CD4-positive, CD25-positive, alpha-beta regulatory T cell (primary cell): ENCODE data around the gene SWT1. TPM values are rescaled to one million over a fixed set of nuclear protein-coding genes. Genes with fewer than 3 reads are reported as not detected.
A peak's percentile ranks its signal among the peaks of the same experiment; 100 is the strongest.
"Not testable (repeated sequence)": the region's sequence is repeated elsewhere in the genome, so short reads cannot be mapped to it uniquely, and the experiment has no call there.

Source experiments
- ATAC-seq, 2 donors: fragments of 150-1000 bp; cut with Tn5 transposase; one replicate each; pipeline ENCODE4 v1.10.0; 2021; ENCODE audit warnings: low read depth in 2 of 2, moderate number of reproducible peaks in 2 of 2, moderate library complexity in 1 of 2
- DNase-seq, 3 donors: peaks; one replicate each; pipeline versions ENCODE4 v3.0.0 to v3.0.0-alpha.2; 2012 to 2022; ENCODE audit warnings: mixed read lengths in 1 of 3
- H3K27ac ChIP-seq: one replicate; pipeline ENCODE4 v1.7.0; 2013; ENCODE audit warnings: mild to moderate bottlenecking, low read length; ENCODE audit not compliant: insufficient read depth, poor library complexity, severe bottlenecking
- H3K27me3 ChIP-seq: one replicate; pipeline ENCODE4 v1.7.0; 2013; ENCODE audit warnings: low read length; ENCODE audit not compliant: control insufficient read depth, insufficient read depth
- H3K36me3 ChIP-seq: one replicate; pipeline ENCODE4 v1.7.0; 2013; ENCODE audit warnings: mild to moderate bottlenecking, low read length, moderate library complexity; ENCODE audit not compliant: control insufficient read depth, insufficient read depth
- H3K4me1 ChIP-seq: 2 replicates; pipeline ENCODE4 v1.7.0; 2013; ENCODE audit warnings: mild to moderate bottlenecking, low read length; ENCODE audit not compliant: insufficient read depth, control insufficient read depth, poor library complexity, severe bottlenecking
- H3K4me3 ChIP-seq: one replicate; pipeline ENCODE4 v1.7.0; 2013; ENCODE audit warnings: low read depth, mild to moderate bottlenecking, low read length, moderate library complexity
- H3K9me3 ChIP-seq, 2 experiments: 1 replicate in 1 of 2; 2 replicates in 1 of 2; pipeline ENCODE4 v1.7.0; 2013; ENCODE audit warnings: low read length in 2 of 2, mild to moderate bottlenecking in 1 of 2, moderate library complexity in 1 of 2; ENCODE audit not compliant: control insufficient read depth in 2 of 2
- H3K27ac Mint-ChIP-seq, 3 donors: one replicate each; pipeline ENCODE4 v1.8.0; 2020 to 2022; ENCODE audit warnings: mild to moderate bottlenecking in 3 of 3, mixed read lengths in 3 of 3, moderate library complexity in 2 of 3
- H3K27me3 Mint-ChIP-seq: one replicate; pipeline ENCODE4 v1.8.0; 2022; ENCODE audit warnings: mild to moderate bottlenecking, mixed read lengths
- H3K36me3 Mint-ChIP-seq: one replicate; pipeline ENCODE4 v1.8.0; 2020; ENCODE audit warnings: mixed read lengths
- H3K4me1 Mint-ChIP-seq, 4 donors: one replicate each; pipeline ENCODE4 v1.8.0; 2020 to 2022; ENCODE audit warnings: mixed read lengths in 4 of 4, mild to moderate bottlenecking in 1 of 4
- H3K4me3 Mint-ChIP-seq, 4 donors: one replicate each; pipeline ENCODE4 v1.8.0; 2020 to 2022; ENCODE audit warnings: mild to moderate bottlenecking in 4 of 4, mixed read lengths in 4 of 4, moderate library complexity in 3 of 4
- H3K9me3 Mint-ChIP-seq, 7 donors: one replicate each; pipeline ENCODE4 v1.8.0; 2020 to 2022; ENCODE audit warnings: mixed read lengths in 7 of 7, mild to moderate bottlenecking in 3 of 7, moderate library complexity in 2 of 7
- polyA plus RNA-seq, 4 donors: library from polyadenylated mRNA; unstranded; fragments of 300-500 nt; fragmentation: Illumina TruSeq; gene quantifications; one replicate each; pipeline ENCODE4 v1.2.3, GENCODE V29; 2021
- total RNA-seq: library from RNA; stranded (reverse); gene quantifications from one replicate; pipeline ENCODE4 v1.2.3, GENCODE V29; 2022

The SWT1 gene
- total and polyA plus RNA-seq, 5 donors from 2014 or later = 6.0 to 9.8 (median 8.1) TPM

DNA sequence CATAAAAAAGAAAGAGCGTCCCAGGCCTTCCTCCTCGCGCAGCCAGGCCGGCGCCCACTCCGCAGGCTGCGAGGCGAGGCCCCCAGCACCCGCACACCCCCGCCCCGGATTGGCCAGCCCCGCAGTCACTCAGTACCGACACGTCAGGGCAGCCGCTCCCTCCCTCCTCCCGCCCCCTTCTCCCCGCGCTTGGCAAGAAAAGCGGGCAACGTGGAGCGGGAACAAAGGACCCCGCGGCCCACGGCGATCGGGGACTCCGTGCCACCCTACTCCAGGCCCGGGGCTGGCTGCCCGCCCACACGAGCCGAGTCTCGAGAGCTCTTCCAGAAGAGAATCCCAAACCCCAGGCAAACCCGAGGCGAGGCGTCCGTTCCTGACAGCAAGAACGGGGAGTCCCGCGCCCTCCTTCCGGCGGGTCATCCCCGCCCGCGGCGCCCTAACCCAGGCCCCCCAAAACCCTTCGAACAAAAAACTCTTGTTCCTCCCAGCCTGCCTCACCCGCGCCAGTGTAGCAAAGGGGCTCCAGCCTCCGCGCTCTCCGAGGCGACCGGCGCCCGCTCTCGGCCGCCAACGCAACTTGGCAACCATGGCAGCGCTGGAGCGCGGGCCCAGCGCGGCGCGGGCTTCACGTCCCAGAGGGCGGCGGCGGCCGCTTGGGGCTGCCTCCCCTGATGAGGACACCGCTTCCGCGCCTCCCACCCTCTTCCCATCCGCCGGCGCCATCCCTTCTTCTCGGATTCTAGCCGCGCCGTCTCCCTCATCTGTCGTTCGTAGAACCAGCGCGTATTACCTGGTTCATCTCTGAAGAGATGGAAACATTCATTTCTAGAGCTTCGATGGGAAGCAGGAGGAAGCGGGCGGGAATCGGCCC, 159.4 kb downstream of the SWT1 start:
- H3K9me3 ChIP-seq = no peaks in the 10 kb centered on the region
- peak overlapping the region; percentile 99 to 100 (median 99) for H3K27ac Mint-ChIP-seq
- peaks cover 49% of the 10 kb centered on the region for H3K4me1 ChIP-seq
- H3K36me3 Mint-ChIP-seq = no peaks in the 10 kb centered on the region
- peak overlapping the region; percentile 95 to 98 (median 97) for H3K4me3 Mint-ChIP-seq
- peak; percentile 87 to 92 (median 87) for DNase-seq
- peak overlapping the region; percentile 99 for H3K27ac ChIP-seq
- peaks cover 31 to 67% (median 46%) of the 10 kb centered on the region in 4 donors for H3K4me1 Mint-ChIP-seq
- H3K4me3 ChIP-seq = peak overlapping the region; percentile 100
- peaks cover 1% of the 10 kb centered on the region for H3K36me3 ChIP-seq
- H3K27me3 Mint-ChIP-seq = no peaks in the 10 kb centered on the region
- peaks cover 0 to 2% (median 0%) of the 10 kb centered on the region in 7 donors for H3K9me3 Mint-ChIP-seq
- no peaks in the 10 kb centered on the region for H3K27me3 ChIP-seq
- ATAC-seq = peak; percentile 38 to 46

DNA sequence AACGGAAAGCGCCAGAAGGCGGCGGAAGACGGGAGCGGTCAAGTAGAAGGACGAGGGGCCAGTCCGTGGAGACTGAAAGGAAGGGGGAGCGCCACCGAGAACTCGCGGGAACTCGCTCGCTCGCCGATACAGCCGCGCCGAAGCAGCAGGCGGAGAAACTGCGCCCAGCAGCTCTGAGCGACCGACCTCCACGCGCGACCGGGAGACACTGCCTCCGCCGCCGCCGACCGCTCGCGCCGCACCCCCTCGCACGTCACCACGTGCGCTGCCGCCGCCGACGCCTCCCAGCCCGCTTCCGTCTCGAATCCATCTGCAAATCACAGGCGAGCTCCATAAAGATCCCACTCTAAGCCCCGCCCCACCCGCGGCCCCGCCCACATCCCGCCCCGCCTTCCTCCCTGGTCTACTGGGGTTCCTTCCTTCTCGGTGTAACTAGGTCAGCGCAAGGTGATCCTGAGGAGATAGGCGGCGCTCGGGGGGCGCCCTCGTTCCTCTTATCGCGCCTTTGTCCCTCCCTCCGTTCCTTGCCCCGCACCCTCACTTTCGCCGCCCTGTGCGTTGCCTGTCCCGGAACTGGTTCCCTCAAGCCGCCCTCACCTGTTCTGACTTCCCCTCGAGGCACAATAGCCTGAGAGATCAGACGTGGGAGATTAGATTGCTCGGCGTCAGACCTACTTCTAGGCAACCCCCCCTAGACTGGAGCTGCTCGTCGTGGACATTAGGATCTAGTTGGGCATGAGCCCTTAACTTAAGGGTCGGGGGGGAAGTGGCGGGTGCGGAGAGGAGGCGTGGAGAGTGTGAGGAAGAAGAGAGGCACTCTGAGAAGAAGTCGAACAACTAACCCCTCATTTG, 160.3 kb downstream of the SWT1 start, which contains the start of gene IVNS1ABP:
IVNS1ABP (minus strand) TSS at position 210 of the 852 bp plus-strand sequence. CDS start 7,750 bp downstream, outside the sequence.
- ATAC-seq (peak; percentile 77 to 80), DNase-seq (peak; percentile 92 to 97 (median 96))
- H3K4me3 ChIP-seq = peak within 1 kb of the TSS; percentile 100
- Mint-ChIP-seq H3K4me1 (peaks cover 23 to 59% (median 39%) of the 10 kb centered on the region in 4 donors), H3K4me3 (peak within 1 kb of the TSS; percentile 95 to 98 (median 97)), H3K27ac (peak within 1 kb of the TSS; percentile 99 to 100 (median 99)), H3K27me3 (no peaks in the 10 kb centered on the region), H3K9me3 (peaks cover 0 to 2% (median 0%) of the 10 kb centered on the region in 7 donors), H3K36me3 (no peaks in the 10 kb centered on the region)
- H3K27ac ChIP-seq = peak within 1 kb of the TSS; percentile 99
- peaks cover 41% of the 10 kb centered on the region for H3K4me1 ChIP-seq
- no peaks in the 10 kb centered on the region for H3K9me3 ChIP-seq
- no peaks in the 10 kb centered on the region for H3K36me3 ChIP-seq
- no peaks in the 10 kb centered on the region for H3K27me3 ChIP-seq

DNA sequence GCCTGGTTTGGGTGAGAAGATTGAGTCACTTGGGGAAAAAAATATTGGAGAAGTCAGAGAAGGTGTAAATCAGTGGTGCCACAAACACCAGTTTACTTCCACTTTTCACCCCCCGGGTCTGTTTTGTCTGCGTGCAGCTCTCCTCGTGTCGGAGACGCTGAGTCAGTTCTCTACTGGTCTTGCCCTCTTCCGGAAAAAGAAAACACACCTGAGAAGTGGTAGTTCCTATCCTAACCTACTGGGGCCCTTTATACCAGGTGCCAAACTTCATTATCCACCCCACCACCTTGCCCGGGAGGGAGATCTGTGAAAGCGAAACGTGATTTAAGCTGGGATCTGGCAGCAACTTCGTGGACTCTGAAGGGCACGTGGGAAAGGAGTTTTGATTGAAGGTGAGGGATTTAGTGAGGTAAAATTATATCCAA, 160.9 kb downstream of the SWT1 start:
- DNase-seq (peak; percentile 64 to 93 (median 81)), ATAC-seq (peak; percentile 54 to 56)
- Mint-ChIP-seq H3K36me3 (no peaks in the 10 kb centered on the region), H3K4me1 (peaks cover 20 to 52% (median 34%) of the 10 kb centered on the region in 4 donors), H3K4me3 (peak overlapping the region; percentile 95 to 98 (median 97)), H3K9me3 (peaks cover 0 to 2% (median 0%) of the 10 kb centered on the region in 7 donors), H3K27me3 (no peaks in the 10 kb centered on the region), H3K27ac (peak overlapping the region; percentile 96 to 100 (median 99))
- H3K36me3 ChIP-seq = no peaks in the 10 kb centered on the region
- peak overlapping the region; percentile 71 for H3K4me3 ChIP-seq
- H3K4me1 ChIP-seq = peaks cover 34% of the 10 kb centered on the region
- H3K9me3 ChIP-seq = no peaks in the 10 kb centered on the region
- peak overlapping the region; percentile 99 for H3K27ac ChIP-seq
- H3K27me3 ChIP-seq = no peaks in the 10 kb centered on the region

DNA sequence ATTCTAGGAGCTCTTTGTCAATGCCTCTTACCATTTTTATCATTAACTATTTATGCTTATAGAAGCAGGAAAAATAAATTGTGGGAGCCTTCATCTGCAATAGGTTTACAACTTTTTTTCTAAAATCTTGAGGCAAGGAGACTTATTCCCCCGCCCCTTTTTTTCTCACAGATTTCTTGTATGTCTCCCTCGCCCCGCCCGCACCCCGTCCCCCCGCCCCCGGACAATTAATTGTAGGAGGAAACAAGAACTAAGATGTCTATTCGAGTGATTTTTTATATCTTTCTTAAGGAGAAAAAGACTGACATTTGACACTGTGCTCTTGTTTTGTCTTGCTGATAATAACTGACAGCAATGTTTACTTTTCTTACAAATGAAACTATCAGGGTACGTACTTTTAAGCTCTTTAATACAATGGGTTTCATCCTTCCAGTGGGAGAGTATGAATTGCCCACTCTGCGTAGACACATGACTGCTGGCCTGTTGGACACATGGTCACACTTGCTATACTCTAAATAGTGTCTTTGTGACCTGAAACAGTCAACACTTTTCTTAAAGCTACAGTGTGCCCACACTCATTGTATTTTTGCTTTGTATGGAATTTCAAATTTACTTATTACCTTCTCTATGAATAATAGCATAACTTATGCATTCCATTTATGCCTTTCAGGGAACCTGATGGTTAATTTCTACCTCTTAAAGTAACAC, 161.6 kb downstream of the SWT1 start:
- H3K4me1 ChIP-seq = peaks cover 28% of the 10 kb centered on the region
- H3K27ac ChIP-seq = peak overlapping the region; percentile 99
- peak overlapping the region; percentile 71 for H3K4me3 ChIP-seq
- Mint-ChIP-seq H3K36me3 (no peaks in the 10 kb centered on the region), H3K27me3 (no peaks in the 10 kb centered on the region), H3K9me3 (peaks cover 0 to 2% (median 0%) of the 10 kb centered on the region in 7 donors), H3K4me1 (peaks cover 13 to 46% (median 27%) of the 10 kb centered on the region in 4 donors), H3K27ac (peak overlapping the region; percentile 96 to 100 (median 99)), H3K4me3 (peak overlapping the region; percentile 95 to 98 (median 97))
- H3K27me3 ChIP-seq = no peaks in the 10 kb centered on the region
- no peaks in the 10 kb centered on the region for H3K36me3 ChIP-seq
- H3K9me3 ChIP-seq = no peaks in the 10 kb centered on the region
- ATAC-seq (no peak), DNase-seq (no peak)

DNA sequence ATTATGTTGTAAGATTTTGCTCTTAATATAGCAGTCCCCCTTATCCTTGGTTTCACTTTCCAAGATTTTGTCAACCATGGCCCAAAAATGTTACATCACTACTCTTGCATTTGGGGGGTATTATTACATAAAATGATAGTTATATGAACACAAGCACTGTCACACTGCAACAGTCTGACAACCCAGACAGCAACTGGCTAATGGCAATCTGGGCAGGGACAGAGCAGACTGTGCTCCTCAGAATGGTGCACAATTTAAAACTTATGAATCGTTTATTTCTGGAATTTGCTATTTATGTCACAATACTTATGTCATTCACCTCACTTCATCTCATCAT, 162.1 kb downstream of the SWT1 start:
- Mint-ChIP-seq H3K27ac (peak overlapping the region in 2 of 3 donors; percentile 80 to 100), H3K36me3 (no peaks in the 10 kb centered on the region), H3K9me3 (peaks cover 0 to 2% (median 0%) of the 10 kb centered on the region in 7 donors), H3K4me1 (peaks cover 8 to 40% (median 23%) of the 10 kb centered on the region in 4 donors), H3K4me3 (peak overlapping the region in 2 of 4 donors; percentile 33 to 97), H3K27me3 (no peaks in the 10 kb centered on the region)
- H3K36me3 ChIP-seq = no peaks in the 10 kb centered on the region
- H3K27ac ChIP-seq = peak overlapping the region; percentile 99
- H3K27me3 ChIP-seq = no peaks in the 10 kb centered on the region
- ATAC-seq = no peak
- no peak for DNase-seq
- no peaks in the 10 kb centered on the region for H3K9me3 ChIP-seq
- peaks cover 23% of the 10 kb centered on the region for H3K4me1 ChIP-seq
- peak overlapping the region; percentile 11 for H3K4me3 ChIP-seq

DNA sequence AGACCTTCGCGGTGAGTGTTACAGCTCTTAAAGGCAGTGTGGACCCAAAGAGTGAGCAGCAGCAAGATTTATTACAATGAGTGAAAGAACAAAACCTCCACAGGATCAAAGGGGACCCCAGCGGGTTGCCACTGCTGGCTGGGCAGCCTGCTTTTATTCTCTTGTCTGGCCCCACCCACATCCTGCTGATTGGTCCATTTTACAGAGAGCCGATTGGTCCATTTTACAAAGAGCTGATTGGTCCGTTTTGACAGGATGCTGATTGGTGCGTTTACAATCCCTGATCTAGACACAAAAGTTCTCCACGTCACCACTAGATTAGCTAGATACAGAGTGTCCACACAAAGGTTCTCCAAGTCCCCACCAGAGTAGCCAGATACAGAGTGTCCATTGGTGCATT, 164.1 kb downstream of the SWT1 start:
- not testable (repeated sequence) for H3K27ac ChIP-seq, H3K27me3 Mint-ChIP-seq, H3K9me3 ChIP-seq, DNase-seq, H3K9me3 Mint-ChIP-seq, H3K4me3 ChIP-seq, H3K4me3 Mint-ChIP-seq, H3K27me3 ChIP-seq, H3K36me3 Mint-ChIP-seq, ATAC-seq, H3K36me3 ChIP-seq
- peaks cover 5 to 24% (median 11%) of the 10 kb centered on the region in 4 donors for H3K4me1 Mint-ChIP-seq
- H3K4me1 ChIP-seq = peaks cover 13% of the 10 kb centered on the region
- peak overlapping the region in 1 of 3 donors; percentile 69 for H3K27ac Mint-ChIP-seq

DNA sequence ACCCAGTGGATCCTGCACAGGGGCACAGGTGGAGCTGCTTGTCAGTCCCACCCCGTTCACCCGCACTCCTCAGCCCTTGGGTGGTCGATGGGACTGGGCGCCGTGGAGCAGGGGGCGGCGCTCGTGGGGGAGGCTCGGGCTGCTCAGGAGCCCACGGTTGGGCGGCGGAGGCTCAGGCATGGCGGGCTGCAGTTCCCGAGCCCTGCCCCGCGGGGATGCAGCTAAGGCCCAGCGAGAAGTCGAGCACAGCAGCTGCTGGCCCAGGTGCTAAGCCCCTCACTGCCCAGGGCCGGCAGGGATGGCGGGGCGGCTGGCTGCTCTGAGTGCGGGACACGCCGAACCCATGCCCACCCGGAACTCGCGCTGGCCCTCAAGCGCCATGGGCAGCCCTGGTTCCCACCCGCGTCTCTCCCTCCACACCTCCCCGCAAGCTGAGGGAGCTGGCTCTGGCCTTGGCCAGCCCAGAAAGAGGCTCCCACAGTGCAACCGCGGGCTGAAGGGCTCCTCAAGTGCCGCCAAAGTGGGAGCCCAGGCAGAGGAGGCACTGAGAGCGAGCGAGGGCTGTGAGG, 164.8 kb downstream of the SWT1 start:
- H3K4me3 Mint-ChIP-seq, H3K27me3 Mint-ChIP-seq, H3K9me3 ChIP-seq, ATAC-seq, H3K4me3 ChIP-seq, H3K36me3 ChIP-seq, H3K36me3 Mint-ChIP-seq, H3K27ac ChIP-seq, H3K9me3 Mint-ChIP-seq, DNase-seq, H3K27ac Mint-ChIP-seq, H3K27me3 ChIP-seq: not testable (repeated sequence)
- H3K4me1 ChIP-seq = peaks cover 13% of the 10 kb centered on the region
- H3K4me1 Mint-ChIP-seq = peaks cover 5 to 24% (median 11%) of the 10 kb centered on the region in 4 donors
